ENCODE results near the gene EPG5.

DNA sequence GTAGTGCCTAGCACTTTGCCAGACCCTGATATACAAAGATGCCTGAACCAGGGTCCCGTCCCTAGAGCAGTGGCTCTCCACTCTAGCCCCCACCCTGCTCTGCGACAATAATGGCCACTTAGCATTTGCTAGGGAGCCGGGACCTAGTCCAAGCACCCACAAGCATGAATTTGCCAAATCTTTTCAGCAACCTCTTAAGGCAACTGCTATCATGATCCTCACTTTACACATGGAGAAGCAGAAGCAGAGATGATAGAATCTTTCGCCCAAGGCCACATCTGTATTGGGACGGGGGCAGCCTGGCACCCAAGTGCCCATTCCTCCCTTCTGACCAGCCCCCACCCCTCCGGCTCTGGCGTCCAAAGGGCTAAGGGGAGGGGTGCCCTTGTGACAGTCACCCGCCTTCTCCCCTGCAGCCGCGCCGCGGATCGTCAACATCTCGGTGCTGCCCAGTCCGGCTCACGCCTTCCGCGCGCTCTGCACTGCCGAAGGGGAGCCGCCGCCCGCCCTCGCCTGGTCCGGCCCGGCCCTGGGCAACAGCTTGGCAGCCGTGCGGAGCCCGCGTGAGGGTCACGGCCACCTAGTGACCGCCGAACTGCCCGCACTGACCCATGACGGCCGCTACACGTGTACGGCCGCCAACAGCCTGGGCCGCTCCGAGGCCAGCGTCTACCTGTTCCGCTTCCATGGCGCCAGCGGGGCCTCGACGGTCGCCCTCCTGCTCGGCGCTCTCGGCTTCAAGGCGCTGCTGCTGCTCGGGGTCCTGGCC, 128.6 kb downstream of the EPG5 start:
- TF ChIP-seq ZNF274 (IDR thresholded peaks at IDR 0.05; ENCODE audit: low read depth, low read length) = no peak
- TF ChIP-seq YY1 (IDR thresholded peaks at IDR 0.05; ENCODE audit: insufficient read depth, insufficient read length) = no peak
- TF ChIP-seq SUZ12 (IDR thresholded peaks at IDR 0.05; ENCODE audit: extremely low read depth, insufficient read depth, insufficient read length) = no peak
